H1 (cell line): ENCODE data around the gene TBC1D19. TPM values are rescaled to one million over a fixed set of nuclear protein-coding genes. Genes with fewer than 3 reads are reported as not detected.

Experiments used
- CTCF ChIA-PET: fragments of 300-600 bp; sonication (Branson Sonifier 250); formaldehyde crosslinking; loops from one replicate; lab custom pipeline; 2021; ENCODE audit not compliant: partially characterized antibody; lab: Charles Lee
- POLR2A ChIA-PET: fragments of 300-600 bp; sonication (Branson Sonifier 250); formaldehyde crosslinking; loops from one replicate; lab custom pipeline; 2021; ENCODE audit warnings: inconsistent platforms; ENCODE audit not compliant: partially characterized antibody; lab: Charles Lee
- DNase-seq, 2 experiments: peaks; one replicate each; pipeline versions ENCODE4 v3.0.0 to v3.0.0-alpha.2; 2010 to 2022; ENCODE audit warnings: low spot score in 2 of 2, low read depth in 1 of 2, mixed read lengths in 1 of 2
- FAIRE-seq: peaks from 2 replicates; lab custom pipeline; 2011; peaks lifted over from hg19 to GRCh38; lab: Jason Lieb, UNC
- H2AFZ ChIP-seq: 2 replicates; pipeline ENCODE4 v1.8.1; 2012; ENCODE audit warnings: low read length, inconsistent platforms
- H2AK5ac ChIP-seq: 2 replicates; pipeline ENCODE4 v1.6.1; 2013; ENCODE audit warnings: low read depth, low read length
- H2BK120ac ChIP-seq: replicated peaks from 2 replicates; pipeline ENCODE3; 2013; ENCODE audit warnings: low read depth, low read length, inconsistent platforms
- H2BK12ac ChIP-seq: 2 replicates; pipeline ENCODE4 v1.6.1; 2013; ENCODE audit warnings: low read depth, low read length
- H2BK15ac ChIP-seq: 2 replicates; pipeline ENCODE4 v1.6.1; 2013; ENCODE audit warnings: low read length
- H2BK20ac ChIP-seq: 2 replicates; pipeline ENCODE4 v1.6.1; 2013; ENCODE audit warnings: low read length
- H2BK5ac ChIP-seq: 2 replicates; pipeline ENCODE4 v1.6.1; 2013; ENCODE audit warnings: low read depth, low read length
- H3K14ac ChIP-seq: 2 replicates; pipeline ENCODE4 v1.6.1; 2013; ENCODE audit warnings: inconsistent platforms; ENCODE audit not compliant: insufficient read length
- H3K18ac ChIP-seq: 2 replicates; pipeline ENCODE4 v1.6.1; 2013; ENCODE audit warnings: low read length; ENCODE audit errors: extremely low read depth
- H3K23ac ChIP-seq: 2 replicates; pipeline ENCODE4 v1.6.1; 2013; ENCODE audit warnings: inconsistent platforms; ENCODE audit not compliant: insufficient read length
- H3K23me2 ChIP-seq: 2 replicates; pipeline ENCODE4 v1.6.1; 2013; ENCODE audit warnings: low read depth, low read length
- H3K27ac ChIP-seq: 2 replicates; pipeline ENCODE4 v1.6.1; 2011; ENCODE audit warnings: low read depth, low read length, inconsistent platforms
- H3K27me3 ChIP-seq, 4 experiments: replicated peaks in 1 of 4; 1 replicate in 1 of 4; 2 replicates in 3 of 4; pipeline versions ENCODE4 v1.6.1 to v1.8.1; 2011 to 2013; ENCODE audit warnings: low read length in 3 of 4, mild to moderate bottlenecking in 3 of 4, inconsistent platforms in 2 of 4, mixed read lengths in 2 of 4, moderate library complexity in 1 of 4; ENCODE audit not compliant: control insufficient read depth in 3 of 4, insufficient read depth in 3 of 4; ENCODE audit errors: extremely low read depth in 1 of 4
- H3K36me3 ChIP-seq, 4 experiments: 2 replicates each; pipeline versions ENCODE4 v1.6.1 to v1.8.1; 2011 to 2013; ENCODE audit warnings: mild to moderate bottlenecking in 4 of 4, low read length in 3 of 4, moderate library complexity in 2 of 4, control low read depth in 1 of 4, inconsistent platforms in 1 of 4; ENCODE audit not compliant: insufficient read depth in 4 of 4, control insufficient read depth in 2 of 4
- H3K4ac ChIP-seq: replicated peaks from 2 replicates; pipeline ENCODE3; 2013; ENCODE audit warnings: low read length, low read depth, mixed read lengths, inconsistent platforms; ENCODE audit not compliant: insufficient read length
- H3K4me1 ChIP-seq, 4 experiments: replicated peaks in 1 of 4; 1 replicate in 1 of 4; 2 replicates in 3 of 4; pipeline versions ENCODE4 v1.6.1 to v1.8.1; 2011 to 2013; ENCODE audit warnings: low read length in 3 of 4, inconsistent platforms in 2 of 4, mixed read lengths in 1 of 4; ENCODE audit not compliant: insufficient read depth in 4 of 4, control insufficient read depth in 3 of 4
- H3K4me2 ChIP-seq, 2 experiments: 2 replicates each; pipeline versions ENCODE4 v1.6.1 to v1.8.1; 2011 to 2013; ENCODE audit warnings: low read depth in 2 of 2, low read length in 2 of 2, control low read depth in 1 of 2, inconsistent platforms in 1 of 2, mild to moderate bottlenecking in 1 of 2; ENCODE audit not compliant: insufficient read depth in 1 of 2
- H3K4me3 ChIP-seq, 4 experiments: fragments of 200-600, 300-600 bp in 1 of 4; sonication (generic), shearing (Covaris generic), sonication (Bioruptor Twin) in 1 of 4; 2 replicates each; pipeline versions ENCODE4 v1.5.1 to v1.8.1; 2011 to 2016; ENCODE audit warnings: low read length in 4 of 4, low read depth in 3 of 4, control low read depth in 2 of 4, inconsistent platforms in 2 of 4, mild to moderate bottlenecking in 2 of 4, mixed read lengths in 1 of 4, moderate library complexity in 1 of 4; ENCODE audit not compliant: insufficient read depth in 2 of 4; ENCODE audit errors: extremely low read depth in 1 of 4
- H3K56ac ChIP-seq: replicated peaks from 2 replicates; pipeline ENCODE3; 2013; ENCODE audit warnings: low read depth, mild to moderate bottlenecking, mixed read lengths, low read length, inconsistent platforms; ENCODE audit not compliant: insufficient read length
- H3K79me1 ChIP-seq: 2 replicates; pipeline ENCODE4 v1.6.1; 2013; ENCODE audit warnings: low read depth, low read length, control low read depth
- H3K79me2 ChIP-seq, 2 experiments: 2 replicates each; pipeline versions ENCODE4 v1.6.1 to v1.8.1; 2012 to 2013; ENCODE audit warnings: low read length in 2 of 2, mild to moderate bottlenecking in 2 of 2, inconsistent platforms in 1 of 2; ENCODE audit not compliant: insufficient read depth in 2 of 2, control insufficient read depth in 1 of 2
- H3K9ac ChIP-seq, 4 experiments: replicated peaks in 1 of 4; 1 replicate in 1 of 4; 2 replicates in 3 of 4; pipeline versions ENCODE4 v1.6.1 to v1.8.1; 2011 to 2013; ENCODE audit warnings: low read depth in 3 of 4, low read length in 3 of 4, control low read depth in 2 of 4, mild to moderate bottlenecking in 2 of 4, moderate library complexity in 2 of 4, inconsistent platforms in 1 of 4; ENCODE audit errors: extremely low read depth in 1 of 4
- H3K9me3 ChIP-seq, 2 experiments: 2 replicates each; pipeline versions ENCODE4 v1.6.1 to v1.8.1; 2012 to 2013; ENCODE audit warnings: mild to moderate bottlenecking in 2 of 2, moderate library complexity in 2 of 2, control low read depth in 1 of 2, inconsistent platforms in 1 of 2, low read depth in 1 of 2, low read length in 1 of 2, mixed read lengths in 1 of 2; ENCODE audit not compliant: insufficient read depth in 2 of 2
- H4K20me1 ChIP-seq, 2 experiments: replicated peaks in 1 of 2; 2 replicates each; pipeline versions ENCODE3 to v1.8.1; 2011 to 2013; ENCODE audit warnings: inconsistent platforms in 2 of 2, low read length in 2 of 2, mild to moderate bottlenecking in 1 of 2; ENCODE audit not compliant: insufficient read depth in 2 of 2, control insufficient read depth in 1 of 2
- H4K5ac ChIP-seq: 2 replicates; pipeline ENCODE4 v1.6.1; 2013; ENCODE audit warnings: low read length, low read depth, mixed read lengths, inconsistent platforms; ENCODE audit not compliant: insufficient read length
- H4K8ac ChIP-seq: 2 replicates; pipeline ENCODE4 v1.8.0; 2013; ENCODE audit warnings: mild to moderate bottlenecking, moderate library complexity, low read length, inconsistent platforms; ENCODE audit not compliant: insufficient read depth; ENCODE audit errors: extremely low read depth
- H4K91ac ChIP-seq: replicated peaks from 2 replicates; pipeline ENCODE3; 2013; ENCODE audit warnings: low read length, mixed read lengths, inconsistent platforms; ENCODE audit not compliant: insufficient read length
- ASH2L ChIP-seq: fragments of 200-600, 300-600 bp; sonication (generic); IDR thresholded peaks from one replicate; pipeline ENCODE4 v1.7.1; 2017; ENCODE audit warnings: low read length
- CHD1 ChIP-seq: IDR thresholded peaks from 2 replicates; pipeline ENCODE4 v1.6.1; 2012; ENCODE audit warnings: low read depth, low read length, improper control_type of control experiment
- CHD2 ChIP-seq: IDR thresholded peaks from 2 replicates; pipeline ENCODE4 v1.6.1; 2012; ENCODE audit warnings: low read length, improper control_type of control experiment
- EP300 ChIP-seq, 2 experiments: IDR thresholded peaks; 1 replicate in 1 of 2; 2 replicates in 1 of 2; pipeline ENCODE4 v1.6.1; 2011 to 2012; ENCODE audit warnings: low read depth in 2 of 2, low read length in 2 of 2, mild to moderate bottlenecking in 2 of 2, borderline replicate concordance in 1 of 2, inconsistent platforms in 1 of 2, moderate library complexity in 1 of 2
- EZH2 ChIP-seq: fragments of 200-600 bp; sonication (generic); IDR thresholded peaks from 2 replicates; pipeline ENCODE4 v1.7.1; 2012; ENCODE audit warnings: low read depth, mild to moderate bottlenecking, moderate library complexity, low read length, inconsistent platforms; ENCODE audit not compliant: severe bottlenecking
- GABPA ChIP-seq: IDR thresholded peaks from 2 replicates; pipeline ENCODE4 v1.6.1; 2011; ENCODE audit warnings: mild to moderate bottlenecking, low read length, moderate library complexity, borderline replicate concordance; ENCODE audit not compliant: insufficient read depth
- GTF2F1 ChIP-seq: IDR thresholded peaks from 2 replicates; pipeline ENCODE4 v1.6.1; 2012; ENCODE audit warnings: low read depth, low read length, improper control_type of control experiment, borderline replicate concordance
- NANOG ChIP-seq: IDR thresholded peaks from 2 replicates; pipeline ENCODE4 v1.6.1; 2011; ENCODE audit warnings: low read length, low read depth, mild to moderate bottlenecking, inconsistent platforms; ENCODE audit not compliant: insufficient read depth, poor library complexity, severe bottlenecking
- PHF8 ChIP-seq: fragments of 200-600 bp; sonication (generic); conservative IDR thresholded peaks from 2 replicates; pipeline ENCODE4 v1.7.1; 2012; ENCODE audit warnings: low read depth, mild to moderate bottlenecking, inconsistent platforms, low read length, moderate library complexity
- RNF2 ChIP-seq: fragments of 200-900, 300-1000 bp; sonication (generic); IDR thresholded peaks from 2 replicates; pipeline ENCODE4 v1.7.1; 2016; ENCODE audit warnings: borderline replicate concordance, low read depth, mild to moderate bottlenecking, antibody characterized with exemption, low read length; ENCODE audit not compliant: poor library complexity, severe bottlenecking; ENCODE audit errors: missing control alignments
- SAP30 ChIP-seq: fragments of 300-600 bp; sonication (generic); IDR thresholded peaks from 2 replicates; pipeline ENCODE4 v1.7.1; 2012; ENCODE audit warnings: low read length, moderate library complexity, mild to moderate bottlenecking, inconsistent platforms; ENCODE audit not compliant: insufficient read depth, insufficient replicate concordance
- TCF12 ChIP-seq: IDR thresholded peaks from 2 replicates; pipeline ENCODE4 v1.6.1; 2011; ENCODE audit warnings: low read depth, mild to moderate bottlenecking, low read length
- polyA plus RNA-seq, 7 experiments: library from polyadenylated mRNA; depleted of rRNA in 3 of 7; stranded (reverse) in 5 of 7; unstranded in 2 of 7; fragments of >200 nt in 5 of 7; fragments of 200-250 nt in 2 of 7; gene quantifications; 1 replicate in 5 of 7; 2 replicates in 1 of 7; 4 replicates in 1 of 7; pipeline versions ENCODE4 v1.2.1 to v1.2.3, GENCODE V29; 2011 to 2013; ENCODE audit warnings: missing spikeins in 2 of 7, mixed read lengths in 2 of 7
- total RNA-seq: library from RNA; stranded (reverse); fragmentation: NEBNext Ultra II Directional; extraction: Animal tissue kit (Norgen Biotek cat#: 25700); gene quantifications from 2 replicates; pipeline ENCODE4 v1.2.1, GENCODE V29; 2021
- TF ChIP-seq, protein P1 (sequence below): IDR thresholded peaks from 2 replicates; pipeline ENCODE4 v1.6.1; 2011; ENCODE audit warnings: low read length, improper control_type of control experiment

TBC1D19 gene
- total and polyA plus RNA-seq, 2 of the 8 experiments (the other 6 are each of a cell fraction or from before 2014, with no cell fraction given), result 1.9 to 3.5 TPM

DNA sequence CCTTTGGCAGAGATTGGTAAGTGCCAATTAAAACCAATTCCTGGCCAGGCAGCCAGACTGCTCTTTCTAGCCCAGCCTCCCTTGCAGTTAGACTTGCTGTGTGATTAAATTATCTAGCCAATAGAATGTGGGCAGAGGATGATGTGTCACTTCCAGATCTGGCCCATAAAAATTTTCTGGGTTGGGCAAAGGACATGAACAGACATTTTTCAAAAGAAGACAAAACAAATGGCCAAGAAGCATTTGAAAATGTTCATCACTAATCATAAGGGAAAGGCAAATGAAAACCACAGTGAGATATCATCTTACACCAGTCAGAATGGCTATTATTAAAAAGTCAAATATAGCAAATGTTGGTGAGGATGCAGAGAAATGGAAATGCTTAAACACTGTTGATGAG, 205.3 kb downstream of the TBC1D19 start:
- no peak overlapping the region for H4K8ac ChIP-seq
- no peaks in the 10 kb centered on the region for H3K79me1 ChIP-seq
- no peaks in the 10 kb centered on the region for H3K27me3 ChIP-seq
- no peak overlapping the region for H2BK20ac ChIP-seq
- no peak overlapping the region for H3K4ac ChIP-seq
- H2AFZ ChIP-seq, result no peak overlapping the region
- no peak overlapping the region for H3K27ac ChIP-seq
- no peak overlapping the region for H4K5ac ChIP-seq
- CTCF ChIA-PET, result interaction anchor here (1.1 to 2.3 kb wide), 11 partner anchors 14 to 239 kb away, joined by 3 to 10 read pairs (median 4); no protein-coding TSS in a partner anchor
- no peak overlapping the region for H3K9ac ChIP-seq
- no peak overlapping the region for H2AK5ac ChIP-seq
- no peak overlapping the region for H2BK15ac ChIP-seq
- H3K56ac ChIP-seq, result no peak overlapping the region
- H3K9me3 ChIP-seq, result no peaks in the 10 kb centered on the region
- H2BK12ac ChIP-seq, result no peak overlapping the region
- no peaks in the 10 kb centered on the region for H3K36me3 ChIP-seq
- no peak overlapping the region for H3K18ac ChIP-seq
- H3K23ac ChIP-seq, result no peak overlapping the region
- H4K91ac ChIP-seq, result no peak overlapping the region
- no peak overlapping the region for H2BK120ac ChIP-seq
- no peak for DNase-seq
- no peak overlapping the region for H3K4me2 ChIP-seq
- H3K4me1 ChIP-seq, result peaks cover 0 to 3% (median 0%) of the 10 kb centered on the region in 4 experiments; a peak in 3 of 7 replicates
- H3K14ac ChIP-seq, result no peak overlapping the region
- H4K20me1 ChIP-seq, result no peaks in the 10 kb centered on the region
- FAIRE-seq, result no peak
- H3K23me2 ChIP-seq, result no peaks in the 10 kb centered on the region
- H3K79me2 ChIP-seq, result no peaks in the 10 kb centered on the region
- H3K4me3 ChIP-seq, result no peak overlapping the region
- no peak overlapping the region for H2BK5ac ChIP-seq
- POLR2A ChIA-PET, result no interaction called here
- TF ChIP-seq CHD1 (no peak), PHF8 (no peak), RNF2 (no peak), NANOG (no peak), ASH2L (no peak), GABPA (no peak), GTF2F1 (no peak), SAP30 (no peak), CHD2 (no peak), EZH2 (no peak), TCF12 (no peak), EP300 (IDR thresholded peaks at IDR 0.05; ENCODE audit: borderline replicate concordance in 1 of 2, low read depth in 2 of 2, low read length in 2 of 2) (no peak)
- TF ChIP-seq, protein P1, sequence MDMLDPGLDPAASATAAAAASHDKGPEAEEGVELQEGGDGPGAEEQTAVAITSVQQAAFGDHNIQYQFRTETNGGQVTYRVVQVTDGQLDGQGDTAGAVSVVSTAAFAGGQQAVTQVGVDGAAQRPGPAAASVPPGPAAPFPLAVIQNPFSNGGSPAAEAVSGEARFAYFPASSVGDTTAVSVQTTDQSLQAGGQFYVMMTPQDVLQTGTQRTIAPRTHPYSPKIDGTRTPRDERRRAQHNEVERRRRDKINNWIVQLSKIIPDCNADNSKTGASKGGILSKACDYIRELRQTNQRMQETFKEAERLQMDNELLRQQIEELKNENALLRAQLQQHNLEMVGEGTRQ, result no peak
